HepG2 (cell line): ENCODE data around the gene MAIP1. TPM values are rescaled to one million over a fixed set of nuclear protein-coding genes. Genes with fewer than 3 reads are reported as not detected.

Experiments
- ATAC-seq: fragments of 200-7000 bp; cut with Tn5 transposase; 3 replicates; pipeline ENCODE4 v1.9.1; 2020; ENCODE audit warnings: mild to moderate bottlenecking, moderate library complexity
- BruUV-seq: library from RNA; stranded (reverse); fragments of 400-500 nt; replicated peaks from 2 replicates; lab custom pipeline; 2021; lab: Mats Ljungman, UMichigan
- CTCF ChIA-PET: fragments of 300-600 bp; formaldehyde crosslinking; extraction: SDS; loops from one replicate; lab custom pipeline; 2021; ENCODE audit warnings: low total read pairs, inconsistent platforms, low intra/inter-chr PET ratio; lab: Yijun Ruan, JAX
- POLR2A ChIA-PET: fragments of 350-600 bp; sonication (Branson Sonifier 250); formaldehyde crosslinking; loops from one replicate; lab custom pipeline; 2020; ENCODE audit warnings: antibody characterized with exemption, inconsistent platforms; lab: Yijun Ruan, JAX
- DNase-seq: peaks from one replicate; pipeline ENCODE4 v3.0.0-alpha.2; 2015; ENCODE audit warnings: low spot score
- FAIRE-seq: peaks from 3 replicates; lab custom pipeline; 2011; peaks lifted over from hg19 to GRCh38; lab: Jason Lieb, UNC
- H2AFZ ChIP-seq: one replicate; pipeline ENCODE4 v1.6.1; 2011; ENCODE audit warnings: low read length, inconsistent platforms
- H3K27ac ChIP-seq: fragments of 300-600 bp; 3 replicates; pipeline ENCODE4 v1.8.0; 2011; ENCODE audit warnings: mixed run types, mild to moderate bottlenecking, mixed read lengths, low read length, inconsistent platforms; ENCODE audit not compliant: insufficient read depth; ENCODE audit errors: extremely low read length
- H3K27me3 ChIP-seq, 2 experiments: fragments of 200-600 bp in 1 of 2; 2 replicates in 1 of 2; 3 replicates in 1 of 2; pipeline versions ENCODE4 v1.6.0 to v1.8.0; 2011; ENCODE audit warnings: low read length in 2 of 2, mild to moderate bottlenecking in 2 of 2, moderate library complexity in 2 of 2, inconsistent platforms in 1 of 2; ENCODE audit not compliant: insufficient read depth in 2 of 2, control insufficient read depth in 1 of 2
- H3K36me3 ChIP-seq, 2 experiments: fragments of 200-600 bp in 1 of 2; replicated peaks in 1 of 2; 2 replicates in 1 of 2; 3 replicates in 1 of 2; pipeline versions ENCODE4 v1.5.1 to v1.8.0; 2011; ENCODE audit warnings: low read length in 2 of 2, inconsistent platforms in 1 of 2; ENCODE audit not compliant: insufficient read depth in 2 of 2, control insufficient read depth in 1 of 2
- H3K4me1 ChIP-seq: 2 replicates; pipeline ENCODE4 v1.5.1; 2012; ENCODE audit warnings: low read length, inconsistent platforms; ENCODE audit not compliant: insufficient read depth
- H3K4me2 ChIP-seq: 2 replicates; pipeline ENCODE4 v1.6.0; 2011; ENCODE audit warnings: low read depth, low read length, inconsistent platforms
- H3K4me3 ChIP-seq, 3 experiments: fragments of 200-600 bp in 1 of 3; sonication (generic), shearing (Covaris generic) in 1 of 3; replicated peaks in 1 of 3; 2 replicates each; pipeline ENCODE4 v1.5.1; 2011 to 2016; ENCODE audit warnings: low read length in 3 of 3, inconsistent platforms in 2 of 3, low read depth in 2 of 3, mild to moderate bottlenecking in 2 of 3, control low read depth in 1 of 3, mixed read lengths in 1 of 3; ENCODE audit not compliant: insufficient read depth in 1 of 3
- H3K79me2 ChIP-seq: one replicate; pipeline ENCODE4 v1.6.1; 2011; ENCODE audit warnings: low read length, inconsistent platforms; ENCODE audit not compliant: insufficient read depth
- H3K9ac ChIP-seq: 2 replicates; pipeline ENCODE4 v1.6.0; 2011; ENCODE audit warnings: mild to moderate bottlenecking, low read depth, low read length, inconsistent platforms; ENCODE audit not compliant: insufficient read depth
- H3K9me3 ChIP-seq: 2 replicates; pipeline ENCODE4 v1.5.1; 2012; ENCODE audit warnings: mild to moderate bottlenecking, low read length
- H4K20me1 ChIP-seq: 2 replicates; pipeline ENCODE4 v1.6.0; 2011; ENCODE audit warnings: inconsistent platforms, mild to moderate bottlenecking, low read length, moderate library complexity; ENCODE audit not compliant: insufficient read depth
- ASH2L ChIP-seq: fragments of 300-600, 200-600 bp; sonication (generic); IDR thresholded peaks from 2 replicates; pipeline ENCODE4 v1.7.0; 2017; ENCODE audit warnings: low read depth, mild to moderate bottlenecking, moderate library complexity, mixed read lengths, low read length; ENCODE audit not compliant: insufficient read length
- JARID2 ChIP-seq: sonication (generic); formaldehyde crosslinking; IDR thresholded peaks from 2 replicates; pipeline ENCODE4 v1.8.1; 2023; ENCODE audit warnings: missing genetic modification reagents, inconsistent platforms; ENCODE audit not compliant: insufficient replicate concordance
- KAT8 ChIP-seq: IDR thresholded peaks from 2 replicates; pipeline ENCODE4 v1.6.1; 2016; ENCODE audit warnings: missing genetic modification reagents, missing compliant biosample characterization
- PPARG ChIP-seq: conservative IDR thresholded peaks from 2 replicates; pipeline ENCODE4 v1.6.1; 2016; ENCODE audit warnings: missing biosample characterization, missing genetic modification reagents
- SMC3 ChIP-seq: IDR thresholded peaks from 2 replicates; pipeline ENCODE4 v1.6.1; 2011; ENCODE audit warnings: low read length, improper control_type of control experiment
- ZNF10 ChIP-seq: sonication (generic); formaldehyde crosslinking; IDR thresholded peaks from 2 replicates; pipeline ENCODE4 v1.4.0; 2020; ENCODE audit warnings: mild to moderate bottlenecking, low read depth, missing genetic modification reagents, borderline replicate concordance
- ZNF296 ChIP-seq: sonication (generic); formaldehyde crosslinking; conservative IDR thresholded peaks from 2 replicates; pipeline ENCODE4 v1.5.0; 2020; ENCODE audit warnings: mild to moderate bottlenecking, missing genetic modification reagents
- ZNF543 ChIP-seq: sonication (generic); formaldehyde crosslinking; IDR thresholded peaks from 2 replicates; pipeline ENCODE4 v1.4.0; 2020; ENCODE audit warnings: mild to moderate bottlenecking, missing genetic modification reagents
- ZNF850 ChIP-seq: sonication (generic); formaldehyde crosslinking; conservative IDR thresholded peaks from 2 replicates; pipeline ENCODE4 v1.9.0; 2021; ENCODE audit warnings: mild to moderate bottlenecking, missing genetic modification reagents
- WGBS: methylation state at CpG from one replicate; pipeline ENCODE4 v1.1.6; 2017; ENCODE audit warnings: low lambda C conversion rate; 5-methylcytosine and 5-hydroxymethylcytosine counted together
- in situ Hi-C: cut with HindIII; loops from 2 replicates; pipeline ENCODE4 v1.10.0; 2017; ENCODE audit warnings: low pct_unique_long_range_greater_than_20kb; ENCODE audit not compliant: extremely low pct_ligation_motif_present
- intact Hi-C: fragments of 100-400 bp; cut with micrococcal nuclease; formaldehyde crosslinking; loops from one replicate; pipeline ENCODE4 v1.10.0; 2022; ENCODE audit not compliant: unreplicated experiment
- polyA plus RNA-seq, 8 experiments: library from polyadenylated mRNA; depleted of rRNA in 3 of 8; stranded (reverse) in 7 of 8; unstranded in 1 of 8; fragments of >200 nt; fragmentation: Illumina TruSeq in 4 of 8; extraction: Trizol in 4 of 8; gene quantifications; 2 replicates each; pipeline versions ENCODE4 v1.2.1 to v1.2.3, GENCODE V29; 2011 to 2016; ENCODE audit warnings: low read depth in 4 of 8, missing spikeins in 1 of 8, mixed read lengths in 1 of 8; ENCODE audit not compliant: insufficient read depth in 1 of 8
- total RNA-seq, 5 experiments: library from RNA; depleted of rRNA; stranded (reverse); fragments of >200 nt; fragmentation: Illumina TruSeq; extraction: Trizol; gene quantifications; 2 replicates each; pipeline ENCODE4 v1.2.3, GENCODE V29; 2016; ENCODE audit warnings: low read depth in 1 of 5
- TF ChIP-seq, protein P1 (sequence below): IDR thresholded peaks from 2 replicates; pipeline ENCODE4 v1.6.1; 2016; ENCODE audit warnings: missing genetic modification reagents, missing compliant biosample characterization
- TF ChIP-seq, protein P2 (sequence below): sonication (generic); formaldehyde crosslinking; IDR thresholded peaks from 2 replicates; pipeline ENCODE4 v1.4.0; 2020; ENCODE audit warnings: missing genetic modification reagents
- TF ChIP-seq, protein P3 (sequence below): IDR thresholded peaks from 2 replicates; pipeline ENCODE4 v1.6.1; 2016; ENCODE audit warnings: low read depth, missing genetic modification reagents, missing compliant biosample characterization

The MAIP1 gene
- total and polyA plus RNA-seq, 2 of the 13 experiments (the other 11 are each of a cell fraction or from before 2014, with no cell fraction given) = 22.3 to 72.9 TPM

DNA sequence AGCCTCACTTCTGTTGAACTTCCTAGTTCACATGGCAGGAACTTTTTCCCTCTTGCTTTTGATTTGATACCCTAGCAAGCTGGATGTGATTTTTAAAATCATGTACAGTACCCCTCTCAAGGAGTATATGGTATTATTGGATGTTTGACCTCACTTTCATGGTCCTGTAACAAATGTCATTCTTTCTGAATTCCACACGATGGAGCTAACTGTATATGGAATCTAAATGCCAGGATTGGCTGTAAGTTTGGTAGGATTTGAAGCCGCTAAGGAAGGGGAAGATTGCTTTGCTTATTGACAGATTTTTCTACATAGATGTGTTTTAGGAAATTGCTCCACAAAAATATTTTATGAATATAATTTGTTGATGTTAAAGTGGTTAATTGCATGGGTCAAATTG is 18.3 kb downstream of the MAIP1 start (continued):
- TF ChIP-seq ASH2L (peak; percentile 12), JARID2 (CRISPR knock-in tag) (no peak), KAT8 (0 out of 2 replicates have a peak, but pooled peaks have one; percentile 29), ZNF850 (no peak), SMC3 (peak; percentile 78), PPARG (CRISPR knock-in tag) (peak; percentile 63; the same call in 1 of the 2 replicates), ZNF296 (CRISPR knock-in tag) (no peak)
- TF ChIP-seq, protein P1, sequence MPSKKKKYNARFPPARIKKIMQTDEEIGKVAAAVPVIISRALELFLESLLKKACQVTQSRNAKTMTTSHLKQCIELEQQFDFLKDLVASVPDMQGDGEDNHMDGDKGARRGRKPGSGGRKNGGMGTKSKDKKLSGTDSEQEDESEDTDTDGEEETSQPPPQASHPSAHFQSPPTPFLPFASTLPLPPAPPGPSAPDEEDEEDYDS = peak; percentile 20; the same call in 1 of the 2 replicates
- TF ChIP-seq, protein P2, sequence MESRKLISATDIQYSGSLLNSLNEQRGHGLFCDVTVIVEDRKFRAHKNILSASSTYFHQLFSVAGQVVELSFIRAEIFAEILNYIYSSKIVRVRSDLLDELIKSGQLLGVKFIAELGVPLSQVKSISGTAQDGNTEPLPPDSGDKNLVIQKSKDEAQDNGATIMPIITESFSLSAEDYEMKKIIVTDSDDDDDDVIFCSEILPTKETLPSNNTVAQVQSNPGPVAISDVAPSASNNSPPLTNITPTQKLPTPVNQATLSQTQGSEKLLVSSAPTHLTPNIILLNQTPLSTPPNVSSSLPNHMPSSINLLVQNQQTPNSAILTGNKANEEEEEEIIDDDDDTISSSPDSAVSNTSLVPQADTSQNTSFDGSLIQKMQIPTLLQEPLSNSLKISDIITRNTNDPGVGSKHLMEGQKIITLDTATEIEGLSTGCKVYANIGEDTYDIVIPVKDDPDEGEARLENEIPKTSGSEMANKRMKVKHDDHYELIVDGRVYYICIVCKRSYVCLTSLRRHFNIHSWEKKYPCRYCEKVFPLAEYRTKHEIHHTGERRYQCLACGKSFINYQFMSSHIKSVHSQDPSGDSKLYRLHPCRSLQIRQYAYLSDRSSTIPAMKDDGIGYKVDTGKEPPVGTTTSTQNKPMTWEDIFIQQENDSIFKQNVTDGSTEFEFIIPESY = no peak

DNA sequence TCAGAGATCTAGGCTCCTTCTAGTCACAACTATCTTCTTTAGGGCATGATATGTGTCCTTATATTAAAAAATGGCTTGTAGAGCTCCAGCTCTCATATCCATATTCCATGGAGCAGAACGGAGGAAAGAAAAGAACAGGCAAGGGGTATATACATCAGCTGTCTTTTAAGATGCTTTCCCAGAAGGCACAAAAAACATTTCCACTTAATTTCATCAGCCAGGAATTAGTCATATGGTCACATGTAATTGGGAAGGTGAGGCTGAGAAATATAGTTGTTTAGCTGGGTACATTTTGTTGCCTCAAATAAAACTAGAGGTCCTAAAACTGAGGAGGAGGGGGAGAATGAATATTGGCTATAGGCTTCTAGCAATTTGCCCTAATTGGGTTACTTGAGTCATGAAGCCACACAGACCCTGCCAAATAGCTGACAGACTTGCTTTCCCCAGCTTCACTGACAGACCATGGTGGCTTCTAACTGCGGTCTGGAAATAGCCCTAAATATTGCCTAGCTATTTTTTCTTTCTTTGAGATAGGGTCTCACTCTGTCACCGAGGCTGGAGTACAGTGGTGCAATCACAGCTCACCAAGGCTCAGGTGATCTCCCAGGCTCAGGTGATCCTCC is 20.0 kb downstream of the MAIP1 start:
- CTCF ChIA-PET = no interaction called here
- no peak overlapping the region for H3K4me3 ChIP-seq

More for the DNA sequence above, 20.0 kb downstream of the MAIP1 start:
- WGBS = 91% methylated on average over 3 of the region's 3 CpGs
- TF ChIP-seq ZNF10 (CRISPR knock-in tag) (no peak), ZNF543 (CRISPR knock-in tag) (no peak)
- TF ChIP-seq, protein P3, sequence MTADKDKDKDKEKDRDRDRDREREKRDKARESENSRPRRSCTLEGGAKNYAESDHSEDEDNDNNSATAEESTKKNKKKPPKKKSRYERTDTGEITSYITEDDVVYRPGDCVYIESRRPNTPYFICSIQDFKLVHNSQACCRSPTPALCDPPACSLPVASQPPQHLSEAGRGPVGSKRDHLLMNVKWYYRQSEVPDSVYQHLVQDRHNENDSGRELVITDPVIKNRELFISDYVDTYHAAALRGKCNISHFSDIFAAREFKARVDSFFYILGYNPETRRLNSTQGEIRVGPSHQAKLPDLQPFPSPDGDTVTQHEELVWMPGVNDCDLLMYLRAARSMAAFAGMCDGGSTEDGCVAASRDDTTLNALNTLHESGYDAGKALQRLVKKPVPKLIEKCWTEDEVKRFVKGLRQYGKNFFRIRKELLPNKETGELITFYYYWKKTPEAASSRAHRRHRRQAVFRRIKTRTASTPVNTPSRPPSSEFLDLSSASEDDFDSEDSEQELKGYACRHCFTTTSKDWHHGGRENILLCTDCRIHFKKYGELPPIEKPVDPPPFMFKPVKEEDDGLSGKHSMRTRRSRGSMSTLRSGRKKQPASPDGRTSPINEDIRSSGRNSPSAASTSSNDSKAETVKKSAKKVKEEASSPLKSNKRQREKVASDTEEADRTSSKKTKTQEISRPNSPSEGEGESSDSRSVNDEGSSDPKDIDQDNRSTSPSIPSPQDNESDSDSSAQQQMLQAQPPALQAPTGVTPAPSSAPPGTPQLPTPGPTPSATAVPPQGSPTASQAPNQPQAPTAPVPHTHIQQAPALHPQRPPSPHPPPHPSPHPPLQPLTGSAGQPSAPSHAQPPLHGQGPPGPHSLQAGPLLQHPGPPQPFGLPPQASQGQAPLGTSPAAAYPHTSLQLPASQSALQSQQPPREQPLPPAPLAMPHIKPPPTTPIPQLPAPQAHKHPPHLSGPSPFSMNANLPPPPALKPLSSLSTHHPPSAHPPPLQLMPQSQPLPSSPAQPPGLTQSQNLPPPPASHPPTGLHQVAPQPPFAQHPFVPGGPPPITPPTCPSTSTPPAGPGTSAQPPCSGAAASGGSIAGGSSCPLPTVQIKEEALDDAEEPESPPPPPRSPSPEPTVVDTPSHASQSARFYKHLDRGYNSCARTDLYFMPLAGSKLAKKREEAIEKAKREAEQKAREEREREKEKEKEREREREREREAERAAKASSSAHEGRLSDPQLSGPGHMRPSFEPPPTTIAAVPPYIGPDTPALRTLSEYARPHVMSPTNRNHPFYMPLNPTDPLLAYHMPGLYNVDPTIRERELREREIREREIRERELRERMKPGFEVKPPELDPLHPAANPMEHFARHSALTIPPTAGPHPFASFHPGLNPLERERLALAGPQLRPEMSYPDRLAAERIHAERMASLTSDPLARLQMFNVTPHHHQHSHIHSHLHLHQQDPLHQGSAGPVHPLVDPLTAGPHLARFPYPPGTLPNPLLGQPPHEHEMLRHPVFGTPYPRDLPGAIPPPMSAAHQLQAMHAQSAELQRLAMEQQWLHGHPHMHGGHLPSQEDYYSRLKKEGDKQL = no peak
- TF ChIP-seq, all 625 proteins: peak for 0
- intact Hi-C loops = loop anchor here (1.0 to 10.0 kb wide), 2 partner anchors 728 to 759 kb away; no protein-coding TSS in a partner anchor
- no peak overlapping the region for H3K27ac ChIP-seq
- no peaks in the 10 kb centered on the region for H4K20me1 ChIP-seq
- H3K4me1 ChIP-seq = peaks cover 37% of the 10 kb centered on the region
- POLR2A ChIA-PET = interaction anchor here (1.2 kb wide), 1 partner anchor 508 kb away, joined by 3 read pairs; no protein-coding TSS in a partner anchor
- no peaks in the 10 kb centered on the region for H3K9me3 ChIP-seq
- H3K4me2 ChIP-seq = no peak overlapping the region
- ATAC-seq = no peak
- H3K9ac ChIP-seq = no peak overlapping the region
- in situ Hi-C loops = loop anchor here (10.0 kb wide), 2 partner anchors 509 to 719 kb away; no protein-coding TSS in a partner anchor
- DNase-seq = no peak
- H3K79me2 ChIP-seq = no peaks in the 10 kb centered on the region
- no peaks in the 10 kb centered on the region for H3K27me3 ChIP-seq
- BruUV-seq = no TSS peak
- no peak overlapping the region for H2AFZ ChIP-seq
- no peak for FAIRE-seq
- H3K36me3 ChIP-seq = no peaks in the 10 kb centered on the region
